SJSA1 (cell line): ENCODE data around the gene SLC23A3. TPM values are rescaled to one million over a fixed set of nuclear protein-coding genes. Genes with fewer than 3 reads are reported as not detected.

Source experiments
- DNase-seq, 2 experiments: peaks; one replicate each; pipeline ENCODE4 v3.0.0-alpha.2; 2015 to 2020; ENCODE audit warnings: low spot score in 2 of 2, low read depth in 1 of 2
- H3K27ac ChIP-seq: fragments of 250-450 bp; sonication (Bioruptor Pico); 2 replicates; pipeline ENCODE4 v1.5.1; 2020; ENCODE audit warnings: mild to moderate bottlenecking, moderate library complexity
- H3K27me3 ChIP-seq: fragments of 250-450 bp; sonication (Bioruptor Pico); replicated peaks from 2 replicates; pipeline ENCODE4 v1.5.1; 2020; ENCODE audit warnings: mild to moderate bottlenecking, moderate library complexity
- H3K36me3 ChIP-seq: fragments of 250-450 bp; sonication (Bioruptor Pico); 2 replicates; pipeline ENCODE4 v1.5.1; 2020; ENCODE audit warnings: mild to moderate bottlenecking
- H3K4me1 ChIP-seq: fragments of 250-450 bp; sonication (Bioruptor Pico); replicated peaks from 2 replicates; pipeline ENCODE4 v1.6.1; 2021; ENCODE audit warnings: mild to moderate bottlenecking
- H3K4me3 ChIP-seq: fragments of 250-450 bp; sonication (Bioruptor Pico); 2 replicates; pipeline ENCODE4 v1.5.1; 2020; ENCODE audit warnings: mild to moderate bottlenecking
- H3K9me3 ChIP-seq: fragments of 250-450 bp; sonication (Bioruptor Pico); replicated peaks from 2 replicates; pipeline ENCODE4 v1.5.1; 2020; ENCODE audit warnings: mild to moderate bottlenecking
- total RNA-seq: library from RNA; depleted of rRNA; stranded (reverse); fragments of >200 nt; shearing (Covaris generic); gene quantifications from 2 replicates; pipeline ENCODE4 v1.2.3, GENCODE V29; 2014

The SLC23A3 gene
- total RNA-seq, 1 experiment from 2014 or later, result not detected

DNA sequence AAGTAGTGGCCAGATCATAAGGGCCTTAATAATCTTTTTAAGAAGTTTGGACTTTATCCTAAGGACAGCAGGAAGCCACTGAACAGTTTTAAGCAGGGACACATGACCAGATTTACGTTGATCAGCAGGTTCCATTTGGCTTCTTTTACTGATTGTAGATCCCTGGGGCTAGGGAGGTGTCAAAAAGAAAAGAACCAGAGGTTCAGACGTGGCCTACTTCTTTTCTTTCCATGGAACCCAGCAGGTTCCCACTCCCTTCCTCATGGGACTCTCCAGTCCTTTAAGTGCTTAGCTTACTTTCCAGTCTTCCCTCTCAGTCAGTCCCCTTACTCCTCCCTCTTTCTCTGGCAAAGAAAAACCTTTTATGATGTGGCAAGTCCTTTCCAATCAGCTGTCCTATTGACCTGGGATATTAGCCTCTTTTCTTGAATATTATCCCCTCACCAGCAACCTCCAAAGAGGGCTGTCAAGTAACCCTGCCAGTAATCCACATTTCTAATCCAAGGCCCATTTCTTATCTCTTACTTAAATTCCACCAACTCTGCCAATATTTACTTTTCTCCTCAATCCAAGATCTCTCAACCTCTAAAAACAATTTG, 42.7 kb downstream of the SLC23A3 start:
- no peaks in the 10 kb centered on the region for H3K9me3 ChIP-seq
- H3K4me1 ChIP-seq, result no peaks in the 10 kb centered on the region; the same call in 1 of the 2 replicates
- DNase-seq, result no peak
- H3K36me3 ChIP-seq, result no peaks in the 10 kb centered on the region
- no peaks in the 10 kb centered on the region for H3K27me3 ChIP-seq
- no peak overlapping the region for H3K4me3 ChIP-seq
- H3K27ac ChIP-seq, result no peak overlapping the region

- H3K4me1 ChIP-seq, result no peaks in the 10 kb centered on the region; the same call in 1 of the 2 replicates
- no peak overlapping the region for H3K4me3 ChIP-seq
- H3K27ac ChIP-seq, result no peak overlapping the region
- H3K9me3 ChIP-seq, result no peaks in the 10 kb centered on the region
- no peaks in the 10 kb centered on the region for H3K36me3 ChIP-seq
- H3K27me3 ChIP-seq, result no peaks in the 10 kb centered on the region
- DNase-seq, result no peak
Measured at GRCh38 chr2:219126555-219126954, 43.3 kb downstream of the SLC23A3 start.

DNA sequence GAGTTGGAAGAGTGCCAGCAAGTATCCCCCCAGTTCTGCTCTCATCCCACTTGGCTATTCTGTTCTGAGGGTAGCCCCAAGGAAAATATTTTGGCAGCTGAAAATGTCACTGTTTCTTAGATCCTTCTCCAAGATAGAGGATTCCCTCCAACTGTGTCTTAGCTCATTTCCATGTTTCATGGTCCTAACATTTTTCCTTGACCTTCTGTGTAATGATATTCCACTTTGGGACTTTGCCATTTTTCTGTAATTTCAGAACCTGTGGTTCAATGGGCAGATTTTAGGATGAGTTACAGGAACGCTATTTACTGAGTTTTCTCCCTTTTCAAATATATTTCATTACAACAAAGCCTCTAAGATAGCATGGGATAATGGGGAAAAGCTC, 44.0 kb downstream of the SLC23A3 start:
- no peaks in the 10 kb centered on the region for H3K36me3 ChIP-seq
- no peak overlapping the region for H3K27ac ChIP-seq
- H3K27me3 ChIP-seq, result no peaks in the 10 kb centered on the region
- H3K4me1 ChIP-seq, result no peaks in the 10 kb centered on the region; the same call in 1 of the 2 replicates
- no peak for DNase-seq
- H3K9me3 ChIP-seq, result no peaks in the 10 kb centered on the region
- H3K4me3 ChIP-seq, result no peak overlapping the region

GRCh38 chr2:219125225-219125885, 44.5 kb downstream of the SLC23A3 start:
- Histone ChIP-seq H3K27ac (no peak overlapping the region), H3K36me3 (no peaks in the 10 kb centered on the region), H3K9me3 (no peaks in the 10 kb centered on the region), H3K4me1 (no peaks in the 10 kb centered on the region; the same call in 1 of the 2 replicates), H3K4me3 (no peak overlapping the region), H3K27me3 (no peaks in the 10 kb centered on the region)
- peak; percentile 11 to 52 for DNase-seq

GRCh38 chr2:219124381-219125110, 45.3 kb downstream of the SLC23A3 start:
- Histone ChIP-seq H3K36me3 (no peaks in the 10 kb centered on the region), H3K4me1 (no peaks in the 10 kb centered on the region; the same call in 1 of the 2 replicates), H3K27me3 (no peaks in the 10 kb centered on the region), H3K4me3 (no peak overlapping the region), H3K9me3 (no peaks in the 10 kb centered on the region), H3K27ac (no peak overlapping the region)
- no peak for DNase-seq

DNA sequence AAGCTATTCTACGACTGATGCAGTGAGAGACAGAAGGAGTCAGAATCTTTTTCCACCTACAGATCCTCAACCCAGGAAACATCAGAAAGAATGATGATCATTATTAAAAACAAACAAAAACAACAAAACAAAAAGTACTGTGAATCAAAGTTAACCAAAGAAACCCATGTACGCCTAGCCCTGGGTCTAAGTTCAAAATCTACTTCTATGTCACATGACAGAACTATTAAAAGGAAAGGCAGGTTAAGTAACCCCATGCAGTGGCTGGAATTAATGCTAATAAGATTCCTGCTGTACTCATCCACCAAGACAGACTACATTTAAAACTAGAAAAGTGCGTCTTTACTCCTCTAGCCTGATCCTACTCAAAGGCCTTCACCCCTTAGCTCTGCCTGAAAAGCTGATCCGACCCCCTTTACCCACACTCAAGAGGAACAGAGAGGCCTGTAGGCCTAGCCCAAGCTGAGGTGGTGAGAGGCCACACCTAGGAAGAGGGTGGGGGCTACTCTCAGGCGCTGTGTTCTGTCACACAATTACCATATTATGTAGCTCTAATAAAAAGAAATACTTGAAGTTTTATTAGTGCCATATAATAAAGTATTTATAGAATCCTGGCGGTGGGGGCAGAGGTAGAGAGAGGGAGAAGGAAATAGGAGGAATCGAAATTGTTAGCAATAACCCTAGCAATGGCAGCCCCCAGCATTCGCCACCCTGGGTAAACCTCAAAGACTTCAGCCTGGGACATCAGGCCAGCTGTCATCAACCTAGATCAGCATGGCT, 46.3 kb downstream of the SLC23A3 start:
- Histone ChIP-seq H3K4me1 (no peaks in the 10 kb centered on the region; the same call in 1 of the 2 replicates), H3K9me3 (no peaks in the 10 kb centered on the region), H3K4me3 (no peak overlapping the region), H3K27me3 (no peaks in the 10 kb centered on the region), H3K27ac (no peak overlapping the region), H3K36me3 (no peaks in the 10 kb centered on the region)
- no peak for DNase-seq

DNA sequence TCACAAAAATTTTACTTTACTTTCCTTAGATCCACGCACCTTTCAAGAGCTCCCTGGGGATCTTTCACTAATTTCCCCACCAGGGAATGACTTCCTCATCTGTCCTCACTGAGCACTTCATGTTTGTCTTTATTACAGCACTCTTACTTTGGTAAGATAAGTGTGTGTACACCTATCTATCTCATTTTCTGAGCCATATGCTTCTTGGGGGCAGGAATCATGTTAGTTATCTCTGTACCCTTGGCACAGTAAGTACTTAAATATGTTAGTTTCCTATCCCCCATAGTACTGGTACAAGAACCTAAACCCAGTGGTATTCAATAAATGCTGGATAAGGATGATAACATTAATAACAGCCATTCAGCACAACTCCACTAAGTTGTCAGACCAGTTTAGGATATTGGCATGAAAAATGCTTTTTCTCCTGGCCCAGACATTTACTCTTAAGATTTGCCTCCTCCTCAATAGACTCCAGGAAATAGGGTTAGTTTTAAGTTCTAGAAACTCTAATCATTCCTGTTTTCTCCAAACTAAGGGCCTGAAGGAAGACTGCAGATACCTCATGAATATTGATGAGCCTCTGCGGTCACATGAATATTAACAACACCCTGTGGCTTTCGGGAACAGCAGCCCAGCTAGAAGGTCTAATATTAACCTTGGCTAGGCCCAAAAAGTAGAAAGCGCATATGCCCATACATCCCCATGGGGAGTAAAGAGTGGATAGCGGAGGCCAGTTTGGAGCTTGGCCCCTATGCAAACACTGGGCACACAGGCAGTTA, 47.4 kb downstream of the SLC23A3 start:
- Histone ChIP-seq H3K4me1 (no peaks in the 10 kb centered on the region; the same call in 1 of the 2 replicates), H3K4me3 (no peak overlapping the region), H3K27ac (no peak overlapping the region), H3K36me3 (no peaks in the 10 kb centered on the region), H3K9me3 (no peaks in the 10 kb centered on the region), H3K27me3 (no peaks in the 10 kb centered on the region)
- no peak for DNase-seq

DNA sequence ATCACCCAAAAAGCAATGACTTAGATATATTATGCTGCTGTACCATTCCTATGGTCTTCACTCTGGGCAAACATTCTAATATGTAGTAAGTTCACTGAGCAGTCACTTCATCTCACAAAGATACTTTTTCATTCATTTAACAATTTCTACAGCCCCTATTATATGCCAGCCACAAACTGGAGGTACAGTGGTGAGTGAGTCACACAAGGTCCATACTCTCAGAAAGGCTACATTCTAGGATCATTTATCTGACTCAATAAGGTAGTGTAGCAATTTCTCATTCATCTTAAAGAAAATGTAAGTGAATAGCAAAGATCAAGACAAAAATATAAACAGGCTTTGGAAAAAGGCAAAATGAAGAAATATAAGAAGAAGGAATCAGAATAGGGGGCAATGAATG, 49.7 kb downstream of the SLC23A3 start:
- no peak for DNase-seq
- Histone ChIP-seq H3K27ac (no peak overlapping the region), H3K36me3 (no peaks in the 10 kb centered on the region), H3K4me1 (no peaks in the 10 kb centered on the region; the same call in 1 of the 2 replicates), H3K4me3 (no peak overlapping the region), H3K9me3 (no peaks in the 10 kb centered on the region), H3K27me3 (no peaks in the 10 kb centered on the region)

- no peaks in the 10 kb centered on the region for H3K36me3 ChIP-seq
- peak in 1 of 2 experiments; percentile 61 for DNase-seq
- H3K4me1 ChIP-seq, result no peaks in the 10 kb centered on the region
- no peak overlapping the region for H3K27ac ChIP-seq
- H3K9me3 ChIP-seq, result no peaks in the 10 kb centered on the region
- no peak overlapping the region for H3K4me3 ChIP-seq
- no peaks in the 10 kb centered on the region for H3K27me3 ChIP-seq
Measured at GRCh38 chr2:219119422-219120043, 50.3 kb downstream of the SLC23A3 start.

DNA sequence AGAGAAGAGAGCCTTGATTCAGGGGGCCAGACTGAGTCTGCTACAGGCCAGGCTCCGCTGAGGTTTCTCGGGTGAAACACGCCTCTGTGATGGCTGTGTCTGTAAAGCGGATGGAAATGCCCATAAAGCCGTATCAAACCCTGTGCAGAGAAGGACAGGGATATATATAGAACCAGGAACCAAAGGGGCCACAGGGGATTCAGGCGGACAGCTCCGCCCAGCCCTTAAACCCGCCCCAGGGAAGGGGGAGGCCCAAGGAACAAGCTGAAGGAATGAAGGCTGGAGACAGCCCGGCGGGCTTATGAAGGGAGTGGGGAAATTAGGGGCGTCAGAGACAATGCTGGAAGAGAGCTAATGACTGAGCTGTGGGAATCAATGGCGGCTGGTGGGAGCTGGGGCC, 51.3 kb downstream of the SLC23A3 start:
- no peaks in the 10 kb centered on the region for H3K9me3 ChIP-seq

DNA sequence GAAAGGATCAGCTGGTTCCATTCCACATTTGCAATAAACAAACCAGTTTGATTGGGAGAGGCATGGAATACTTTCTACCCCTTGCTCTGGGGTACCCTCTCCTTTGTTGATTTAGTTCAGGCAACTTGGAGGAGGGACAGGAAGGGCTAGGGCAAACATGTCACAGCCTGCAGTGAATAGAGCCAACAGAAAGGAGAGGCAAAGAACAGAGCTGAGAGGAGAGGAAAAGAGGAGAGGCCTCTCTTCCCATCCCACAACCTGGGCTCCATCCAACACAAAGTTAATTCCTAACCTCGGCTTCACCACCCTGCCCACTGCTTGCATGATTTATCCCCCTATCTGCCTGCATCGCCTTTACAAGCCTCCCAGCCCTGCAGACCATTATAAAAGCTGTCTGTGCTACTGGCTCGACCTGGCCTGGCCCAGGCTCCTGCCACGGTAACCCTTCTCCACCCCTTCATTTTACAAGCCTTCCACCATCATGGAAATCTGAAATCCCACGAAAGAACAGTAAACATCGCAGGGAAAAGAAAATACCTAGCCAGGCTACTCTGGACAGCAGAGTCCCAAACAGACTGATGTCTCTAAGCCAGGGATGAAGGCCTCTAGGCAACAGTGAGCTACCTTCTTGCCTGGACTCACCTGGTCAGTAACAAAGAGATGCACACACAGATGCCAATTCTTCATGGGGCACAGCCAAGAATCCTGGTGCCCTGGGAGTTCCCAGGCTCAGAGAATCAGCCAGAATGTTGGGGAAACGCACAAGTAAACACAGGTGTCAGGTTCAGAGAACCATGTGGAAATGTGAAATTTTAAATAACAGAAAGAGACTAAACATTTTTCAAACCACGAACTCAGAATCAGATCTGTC, 52.8 kb downstream of the SLC23A3 start:
- H3K9me3 ChIP-seq, result no peaks in the 10 kb centered on the region
- H3K27ac ChIP-seq, result no peak overlapping the region
- H3K36me3 ChIP-seq, result no peaks in the 10 kb centered on the region; the same call in 1 of the 2 replicates
- no peaks in the 10 kb centered on the region for H3K4me1 ChIP-seq
- H3K4me3 ChIP-seq, result no peak overlapping the region
- no peaks in the 10 kb centered on the region for H3K27me3 ChIP-seq
- no peak for DNase-seq

More for the DNA sequence above, 51.3 kb downstream of the SLC23A3 start:
- H3K36me3 ChIP-seq, result no peaks in the 10 kb centered on the region
- H3K27ac ChIP-seq, result no peak overlapping the region
- no peak for DNase-seq
- no peaks in the 10 kb centered on the region for H3K27me3 ChIP-seq
- H3K4me1 ChIP-seq, result no peaks in the 10 kb centered on the region
- H3K4me3 ChIP-seq, result no peak overlapping the region
